Neural cell (in vitro differentiated cells): ENCODE measurements around the gene GATB. TPM values are rescaled to one million over a fixed set of nuclear protein-coding genes. Genes with fewer than 3 reads are reported as not detected.

ENCODE experiments used
- H2AFZ ChIP-seq: fragments of 200-600, 300-800 bp; sonication (generic), shearing (Covaris generic); 2 replicates; pipeline ENCODE4 v1.6.0; 2014; ENCODE audit warnings: low read depth, mild to moderate bottlenecking, antibody characterized with exemption, low read length, moderate library complexity
- H3F3A ChIP-seq: fragments of 200-600 bp; shearing (Covaris generic); 2 replicates; pipeline ENCODE4 v1.6.1; 2016; ENCODE audit warnings: mild to moderate bottlenecking, moderate library complexity, mixed read lengths, antibody characterized with exemption, low read length; ENCODE audit not compliant: insufficient read depth, poor library complexity, severe bottlenecking
- H3K27ac ChIP-seq: fragments of 200-600, 300-800 bp; sonication (generic), shearing (Covaris generic); 2 replicates; pipeline ENCODE4 v1.5.1; 2014; ENCODE audit warnings: mild to moderate bottlenecking, low read length, moderate library complexity
- H3K27me3 ChIP-seq: fragments of 300-800, 200-600 bp; sonication (generic), shearing (Covaris generic); 2 replicates; pipeline ENCODE4 v1.6.0; 2014; ENCODE audit warnings: mild to moderate bottlenecking, low read depth, low read length, moderate library complexity; ENCODE audit not compliant: insufficient read depth
- H3K36me3 ChIP-seq: fragments of 300-800, 200-600 bp; sonication (generic), shearing (Covaris generic); 2 replicates; pipeline ENCODE4 v1.5.1; 2014; ENCODE audit warnings: mild to moderate bottlenecking, antibody characterized with exemption, low read length, moderate library complexity; ENCODE audit not compliant: insufficient read depth
- H3K4me2 ChIP-seq: fragments of 300-800, 200-600 bp; sonication (generic), shearing (Covaris generic); 2 replicates; pipeline ENCODE4 v1.6.0; 2014; ENCODE audit warnings: mild to moderate bottlenecking, low read length
- H3K4me3 ChIP-seq: fragments of 300-800, 200-600 bp; sonication (generic), shearing (Covaris generic); 2 replicates; pipeline ENCODE4 v1.5.1; 2014; ENCODE audit warnings: mild to moderate bottlenecking, low read length, moderate library complexity
- H3K79me2 ChIP-seq: fragments of 200-600 bp; shearing (Covaris generic); replicated peaks from 2 replicates; pipeline ENCODE4 v1.6.0; 2014; ENCODE audit warnings: mild to moderate bottlenecking, low read length, moderate library complexity; ENCODE audit not compliant: insufficient read depth
- H3K9ac ChIP-seq: fragments of 300-800, 200-600 bp; sonication (generic), shearing (Covaris generic); 2 replicates; pipeline ENCODE4 v1.6.1; 2016; ENCODE audit warnings: mild to moderate bottlenecking, low read length, mixed read lengths
- H3K9me2 ChIP-seq: fragments of 200-600 bp; shearing (Covaris generic); 2 replicates; pipeline ENCODE4 v1.6.1; 2016; ENCODE audit warnings: mild to moderate bottlenecking, low read length, mixed read lengths; ENCODE audit not compliant: insufficient read depth
- H3K9me3 ChIP-seq: fragments of 200-600, 300-800 bp; sonication (generic), shearing (Covaris generic); 2 replicates; pipeline ENCODE4 v1.6.1; 2016; ENCODE audit warnings: mild to moderate bottlenecking, mixed run types, low read length, moderate library complexity, mixed read lengths
- H4K20me1 ChIP-seq: fragments of 200-600 bp; shearing (Covaris generic); 2 replicates; pipeline ENCODE4 v1.6.1; 2016; ENCODE audit warnings: mild to moderate bottlenecking, mixed run types; ENCODE audit not compliant: insufficient read depth
- EP300 ChIP-seq: fragments of 450-650 bp; conservative IDR thresholded peaks from 2 replicates; pipeline ENCODE4 v1.6.1; 2014; ENCODE audit warnings: antibody characterized with exemption, mild to moderate bottlenecking, moderate library complexity; ENCODE audit not compliant: poor library complexity, severe bottlenecking
- EZH2 ChIP-seq: fragments of 200-600, 300-800 bp; shearing (Covaris generic), sonication (generic); IDR thresholded peaks from 2 replicates; pipeline ENCODE4 v1.6.1; 2014; ENCODE audit warnings: antibody characterized with exemption, low read length, borderline replicate concordance, mild to moderate bottlenecking; ENCODE audit not compliant: insufficient read depth, poor library complexity, severe bottlenecking
- MXI1 ChIP-seq: fragments of 450-650 bp; conservative IDR thresholded peaks from 2 replicates; pipeline ENCODE4 v1.6.1; 2014; ENCODE audit warnings: antibody characterized with exemption, mild to moderate bottlenecking; ENCODE audit not compliant: poor library complexity, severe bottlenecking
- POLR2AphosphoS5 ChIP-seq: IDR thresholded peaks from 2 replicates; pipeline ENCODE4 v1.6.1; 2012
- RAD21 ChIP-seq: fragments of 450-650 bp; conservative IDR thresholded peaks from 2 replicates; pipeline ENCODE4 v1.6.1; 2014; ENCODE audit warnings: antibody characterized with exemption, mild to moderate bottlenecking, moderate library complexity
- SMC3 ChIP-seq: fragments of 450-650 bp; conservative IDR thresholded peaks from 2 replicates; pipeline ENCODE4 v1.6.1; 2014; ENCODE audit warnings: antibody characterized with exemption, mild to moderate bottlenecking, moderate library complexity; ENCODE audit not compliant: poor library complexity
- TAF1 ChIP-seq: IDR thresholded peaks from 2 replicates; pipeline ENCODE4 v1.6.1; 2012; ENCODE audit warnings: low read depth
- polyA plus RNA-seq: library from polyadenylated mRNA; depleted of rRNA; stranded (reverse); fragments of >200 nt; gene quantifications from 2 replicates; pipeline ENCODE4 v1.2.3, GENCODE V29; 2014
- TF ChIP-seq, protein P1 (sequence below): IDR thresholded peaks from 2 replicates; pipeline ENCODE4 v1.6.1; 2012; ENCODE audit warnings: borderline replicate concordance
- TF ChIP-seq, protein P2 (sequence below): fragments of 450-650 bp; IDR thresholded peaks from 2 replicates; pipeline ENCODE4 v1.5.1; 2014; ENCODE audit warnings: antibody characterized with exemption, mild to moderate bottlenecking, moderate library complexity; ENCODE audit not compliant: poor library complexity, severe bottlenecking

GATB gene
- polyA plus RNA-seq, 1 donor from 2014 or later, result 15.3 TPM

DNA sequence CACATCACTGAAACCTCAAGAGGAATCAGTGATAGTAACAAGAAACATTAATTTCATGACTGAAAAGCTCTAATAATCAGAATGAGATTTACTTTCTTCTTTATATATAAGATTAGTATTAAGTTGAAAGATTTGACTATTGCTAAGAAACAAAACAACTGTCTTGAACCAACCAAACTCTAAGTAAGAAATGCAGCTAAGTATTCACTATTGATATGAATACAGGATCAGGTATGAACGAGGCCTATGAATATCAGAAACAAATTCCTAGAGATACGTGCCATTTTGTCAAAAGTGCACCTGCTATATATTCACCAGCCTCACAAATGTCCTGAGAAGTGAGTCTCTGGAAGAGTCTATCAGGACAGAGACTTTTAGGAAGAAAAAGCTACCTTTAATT is 32.1 kb downstream of the GATB start:
- no peaks in the 10 kb centered on the region for H3F3A ChIP-seq
- H3K27me3 ChIP-seq, result no peaks in the 10 kb centered on the region
- no peaks in the 10 kb centered on the region for H3K79me2 ChIP-seq
- H3K4me3 ChIP-seq, result no peak overlapping the region
- no peak overlapping the region for H3K9ac ChIP-seq
- TF ChIP-seq, protein P1, sequence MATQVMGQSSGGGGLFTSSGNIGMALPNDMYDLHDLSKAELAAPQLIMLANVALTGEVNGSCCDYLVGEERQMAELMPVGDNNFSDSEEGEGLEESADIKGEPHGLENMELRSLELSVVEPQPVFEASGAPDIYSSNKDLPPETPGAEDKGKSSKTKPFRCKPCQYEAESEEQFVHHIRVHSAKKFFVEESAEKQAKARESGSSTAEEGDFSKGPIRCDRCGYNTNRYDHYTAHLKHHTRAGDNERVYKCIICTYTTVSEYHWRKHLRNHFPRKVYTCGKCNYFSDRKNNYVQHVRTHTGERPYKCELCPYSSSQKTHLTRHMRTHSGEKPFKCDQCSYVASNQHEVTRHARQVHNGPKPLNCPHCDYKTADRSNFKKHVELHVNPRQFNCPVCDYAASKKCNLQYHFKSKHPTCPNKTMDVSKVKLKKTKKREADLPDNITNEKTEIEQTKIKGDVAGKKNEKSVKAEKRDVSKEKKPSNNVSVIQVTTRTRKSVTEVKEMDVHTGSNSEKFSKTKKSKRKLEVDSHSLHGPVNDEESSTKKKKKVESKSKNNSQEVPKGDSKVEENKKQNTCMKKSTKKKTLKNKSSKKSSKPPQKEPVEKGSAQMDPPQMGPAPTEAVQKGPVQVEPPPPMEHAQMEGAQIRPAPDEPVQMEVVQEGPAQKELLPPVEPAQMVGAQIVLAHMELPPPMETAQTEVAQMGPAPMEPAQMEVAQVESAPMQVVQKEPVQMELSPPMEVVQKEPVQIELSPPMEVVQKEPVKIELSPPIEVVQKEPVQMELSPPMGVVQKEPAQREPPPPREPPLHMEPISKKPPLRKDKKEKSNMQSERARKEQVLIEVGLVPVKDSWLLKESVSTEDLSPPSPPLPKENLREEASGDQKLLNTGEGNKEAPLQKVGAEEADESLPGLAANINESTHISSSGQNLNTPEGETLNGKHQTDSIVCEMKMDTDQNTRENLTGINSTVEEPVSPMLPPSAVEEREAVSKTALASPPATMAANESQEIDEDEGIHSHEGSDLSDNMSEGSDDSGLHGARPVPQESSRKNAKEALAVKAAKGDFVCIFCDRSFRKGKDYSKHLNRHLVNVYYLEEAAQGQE, result no peak
- TF ChIP-seq, protein P2, sequence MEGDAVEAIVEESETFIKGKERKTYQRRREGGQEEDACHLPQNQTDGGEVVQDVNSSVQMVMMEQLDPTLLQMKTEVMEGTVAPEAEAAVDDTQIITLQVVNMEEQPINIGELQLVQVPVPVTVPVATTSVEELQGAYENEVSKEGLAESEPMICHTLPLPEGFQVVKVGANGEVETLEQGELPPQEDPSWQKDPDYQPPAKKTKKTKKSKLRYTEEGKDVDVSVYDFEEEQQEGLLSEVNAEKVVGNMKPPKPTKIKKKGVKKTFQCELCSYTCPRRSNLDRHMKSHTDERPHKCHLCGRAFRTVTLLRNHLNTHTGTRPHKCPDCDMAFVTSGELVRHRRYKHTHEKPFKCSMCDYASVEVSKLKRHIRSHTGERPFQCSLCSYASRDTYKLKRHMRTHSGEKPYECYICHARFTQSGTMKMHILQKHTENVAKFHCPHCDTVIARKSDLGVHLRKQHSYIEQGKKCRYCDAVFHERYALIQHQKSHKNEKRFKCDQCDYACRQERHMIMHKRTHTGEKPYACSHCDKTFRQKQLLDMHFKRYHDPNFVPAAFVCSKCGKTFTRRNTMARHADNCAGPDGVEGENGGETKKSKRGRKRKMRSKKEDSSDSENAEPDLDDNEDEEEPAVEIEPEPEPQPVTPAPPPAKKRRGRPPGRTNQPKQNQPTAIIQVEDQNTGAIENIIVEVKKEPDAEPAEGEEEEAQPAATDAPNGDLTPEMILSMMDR, result no peak
- no peak for TF ChIP-seq POLR2AphosphoS5
- TF ChIP-seq SMC3, result no peak
- no peak for TF ChIP-seq RAD21
- no peak for TF ChIP-seq EP300
- TF ChIP-seq TAF1, result no peak
- no peak for TF ChIP-seq EZH2
- no peak for TF ChIP-seq MXI1
- H3K27ac ChIP-seq, result no peak overlapping the region
- no peaks in the 10 kb centered on the region for H4K20me1 ChIP-seq
- no peak overlapping the region for H3K4me2 ChIP-seq
- H3K36me3 ChIP-seq, result no peaks in the 10 kb centered on the region
- no peaks in the 10 kb centered on the region for H3K9me3 ChIP-seq
- H3K9me2 ChIP-seq, result no peaks in the 10 kb centered on the region
- no peak overlapping the region for H2AFZ ChIP-seq

DNA sequence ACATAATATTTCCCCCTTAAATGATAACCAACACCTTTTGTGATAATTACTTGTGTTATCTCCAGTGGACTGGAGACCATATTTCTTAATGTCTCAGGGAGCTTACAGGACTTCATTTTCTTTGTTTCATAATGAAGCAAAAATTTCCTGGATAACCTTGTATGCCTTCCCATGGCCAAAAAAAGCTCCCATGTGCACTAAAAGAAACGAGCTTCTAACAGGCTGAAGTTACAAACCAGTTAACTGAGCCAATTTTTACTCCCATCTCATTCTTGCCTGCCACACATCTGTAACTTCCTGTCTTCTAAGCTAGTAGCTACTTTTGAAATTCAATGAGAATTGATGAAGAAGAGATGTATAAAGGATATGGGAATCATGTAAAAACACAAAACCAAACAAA is 32.8 kb downstream of the GATB start:
- H3F3A ChIP-seq, result no peaks in the 10 kb centered on the region
- no peaks in the 10 kb centered on the region for H3K79me2 ChIP-seq
- no peak overlapping the region for H3K9ac ChIP-seq
- no peaks in the 10 kb centered on the region for H4K20me1 ChIP-seq
- no peak overlapping the region for H2AFZ ChIP-seq
- no peaks in the 10 kb centered on the region for H3K27me3 ChIP-seq
- no peak for TF ChIP-seq SMC3
- no peak overlapping the region for H3K4me3 ChIP-seq
- H3K9me3 ChIP-seq, result no peaks in the 10 kb centered on the region
- no peaks in the 10 kb centered on the region for H3K9me2 ChIP-seq
- no peak overlapping the region for H3K4me2 ChIP-seq
- H3K27ac ChIP-seq, result no peak overlapping the region
- no peaks in the 10 kb centered on the region for H3K36me3 ChIP-seq

DNA sequence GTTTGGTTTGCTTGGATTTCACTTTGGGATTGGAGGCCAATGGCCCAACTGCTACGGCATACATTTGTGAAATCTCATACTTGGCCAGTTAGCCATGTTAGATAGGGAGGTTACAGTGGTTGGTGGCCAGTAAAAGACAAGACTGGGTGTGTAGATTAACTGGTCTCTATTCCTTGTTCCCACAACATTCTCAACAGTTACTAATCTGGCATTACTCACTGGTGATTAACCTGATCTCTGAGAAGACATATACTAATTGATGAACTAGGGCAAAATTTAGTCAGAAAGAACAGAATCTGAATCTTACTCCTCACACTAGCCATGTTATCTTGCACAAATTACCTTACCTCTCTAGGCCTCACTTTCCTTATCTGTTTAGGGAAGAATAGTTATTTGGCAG is 33.4 kb downstream of the GATB start:
- no peaks in the 10 kb centered on the region for H3K79me2 ChIP-seq
- H3F3A ChIP-seq, result no peaks in the 10 kb centered on the region
- no peak overlapping the region for H2AFZ ChIP-seq
- no peaks in the 10 kb centered on the region for H3K36me3 ChIP-seq
- no peaks in the 10 kb centered on the region for H4K20me1 ChIP-seq
- H3K4me3 ChIP-seq, result no peak overlapping the region
- H3K4me2 ChIP-seq, result no peak overlapping the region
- no peaks in the 10 kb centered on the region for H3K27me3 ChIP-seq
- H3K9ac ChIP-seq, result no peak overlapping the region
- no peaks in the 10 kb centered on the region for H3K9me2 ChIP-seq
- no peak for TF ChIP-seq EP300
- TF ChIP-seq POLR2AphosphoS5, result no peak
- TF ChIP-seq, protein P1, result no peak
- no peak for TF ChIP-seq MXI1
- no peak for TF ChIP-seq SMC3
- TF ChIP-seq TAF1, result no peak
- H3K9me3 ChIP-seq, result no peaks in the 10 kb centered on the region
- H3K27ac ChIP-seq, result no peak overlapping the region
